Osteocyte (in vitro differentiated cells): ENCODE data around the gene EXTL1. TPM values are rescaled to one million over a fixed set of nuclear protein-coding genes. Genes with fewer than 3 reads are reported as not detected.

Experiments
- DNase-seq: peaks from one replicate; pipeline ENCODE4 v3.0.0; 2021; ENCODE audit warnings: mixed read lengths; ENCODE audit not compliant: unreplicated experiment; ENCODE audit errors: extremely low spot score
- H3K27ac Mint-ChIP-seq: one replicate; pipeline ENCODE4 v1.8.0; 2021; ENCODE audit warnings: mild to moderate bottlenecking, mixed read lengths; ENCODE audit not compliant: unreplicated experiment
- H3K27me3 Mint-ChIP-seq: one replicate; pipeline ENCODE4 v1.8.0; 2021; ENCODE audit warnings: mixed read lengths; ENCODE audit not compliant: unreplicated experiment
- H3K36me3 Mint-ChIP-seq: one replicate; pipeline ENCODE4 v1.8.0; 2021; ENCODE audit warnings: mixed read lengths; ENCODE audit not compliant: unreplicated experiment
- H3K4me1 Mint-ChIP-seq: one replicate; pipeline ENCODE4 v1.8.0; 2021; ENCODE audit warnings: mixed read lengths; ENCODE audit not compliant: unreplicated experiment
- H3K4me3 Mint-ChIP-seq: one replicate; pipeline ENCODE4 v1.8.0; 2021; ENCODE audit warnings: mild to moderate bottlenecking, moderate library complexity, mixed read lengths; ENCODE audit not compliant: unreplicated experiment
- H3K9me3 Mint-ChIP-seq: one replicate; pipeline ENCODE4 v1.8.0; 2021; ENCODE audit warnings: mixed read lengths; ENCODE audit not compliant: unreplicated experiment
- total RNA-seq: library from RNA; stranded (reverse); gene quantifications from 2 replicates; pipeline ENCODE4 v1.2.1, GENCODE V29; 2021
- TF ChIP-seq, protein P1 (sequence below): fragments of 200-600 bp; sonication (generic); IDR thresholded peaks from 2 replicates; pipeline ENCODE4 v1.5.0; 2021; ENCODE audit warnings: antibody characterized with exemption, mild to moderate bottlenecking, moderate library complexity

Gene EXTL1
- total RNA-seq, 1 donor from 2014 or later: 0.30 TPM

DNA sequence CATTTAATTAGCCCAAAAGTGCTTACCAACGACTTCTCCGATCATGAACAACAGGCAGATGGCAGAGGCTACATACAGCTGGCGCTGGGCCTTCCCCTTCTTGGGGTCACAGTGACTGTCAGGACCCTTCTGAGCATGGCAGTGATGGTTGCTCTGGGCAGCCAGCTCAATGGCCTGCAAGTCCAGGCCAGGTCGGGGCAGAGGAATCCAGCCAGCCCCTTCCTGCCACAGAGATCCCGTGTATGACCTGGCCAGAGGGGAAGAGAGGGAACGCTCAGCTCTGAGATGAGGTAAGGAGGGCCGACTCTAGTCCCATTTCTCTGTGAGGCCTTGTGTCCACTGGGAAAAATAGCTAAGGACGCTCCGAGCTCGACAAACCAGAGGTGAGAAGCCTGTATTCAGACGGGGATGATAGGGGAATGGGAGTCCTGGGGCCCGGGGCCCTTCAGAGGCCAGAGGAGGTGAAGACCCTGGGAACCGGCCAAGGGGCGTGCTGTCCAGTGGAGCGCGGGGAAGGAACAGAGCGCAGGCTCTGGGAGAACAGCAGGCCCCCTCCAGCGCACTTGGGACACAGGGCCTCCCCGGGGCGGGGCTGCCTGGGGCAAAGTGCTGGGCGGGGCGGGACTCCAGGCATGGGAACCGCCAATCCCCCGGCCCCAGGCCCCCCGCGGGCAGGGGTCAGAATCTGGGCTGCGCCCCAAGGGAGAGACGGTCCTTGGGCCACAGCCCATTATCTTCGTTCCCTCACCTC lies 23.6 kb downstream of the EXTL1 start:
- Mint-ChIP-seq H3K9me3 (no peaks in the 10 kb centered on the region), H3K4me3 (no peak overlapping the region), H3K36me3 (no peaks in the 10 kb centered on the region), H3K4me1 (peaks cover 4% of the 10 kb centered on the region), H3K27me3 (peaks cover 64% of the 10 kb centered on the region), H3K27ac (no peak overlapping the region)
- TF ChIP-seq, protein P1, sequence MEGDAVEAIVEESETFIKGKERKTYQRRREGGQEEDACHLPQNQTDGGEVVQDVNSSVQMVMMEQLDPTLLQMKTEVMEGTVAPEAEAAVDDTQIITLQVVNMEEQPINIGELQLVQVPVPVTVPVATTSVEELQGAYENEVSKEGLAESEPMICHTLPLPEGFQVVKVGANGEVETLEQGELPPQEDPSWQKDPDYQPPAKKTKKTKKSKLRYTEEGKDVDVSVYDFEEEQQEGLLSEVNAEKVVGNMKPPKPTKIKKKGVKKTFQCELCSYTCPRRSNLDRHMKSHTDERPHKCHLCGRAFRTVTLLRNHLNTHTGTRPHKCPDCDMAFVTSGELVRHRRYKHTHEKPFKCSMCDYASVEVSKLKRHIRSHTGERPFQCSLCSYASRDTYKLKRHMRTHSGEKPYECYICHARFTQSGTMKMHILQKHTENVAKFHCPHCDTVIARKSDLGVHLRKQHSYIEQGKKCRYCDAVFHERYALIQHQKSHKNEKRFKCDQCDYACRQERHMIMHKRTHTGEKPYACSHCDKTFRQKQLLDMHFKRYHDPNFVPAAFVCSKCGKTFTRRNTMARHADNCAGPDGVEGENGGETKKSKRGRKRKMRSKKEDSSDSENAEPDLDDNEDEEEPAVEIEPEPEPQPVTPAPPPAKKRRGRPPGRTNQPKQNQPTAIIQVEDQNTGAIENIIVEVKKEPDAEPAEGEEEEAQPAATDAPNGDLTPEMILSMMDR: no peak
- no peak for DNase-seq

DNA sequence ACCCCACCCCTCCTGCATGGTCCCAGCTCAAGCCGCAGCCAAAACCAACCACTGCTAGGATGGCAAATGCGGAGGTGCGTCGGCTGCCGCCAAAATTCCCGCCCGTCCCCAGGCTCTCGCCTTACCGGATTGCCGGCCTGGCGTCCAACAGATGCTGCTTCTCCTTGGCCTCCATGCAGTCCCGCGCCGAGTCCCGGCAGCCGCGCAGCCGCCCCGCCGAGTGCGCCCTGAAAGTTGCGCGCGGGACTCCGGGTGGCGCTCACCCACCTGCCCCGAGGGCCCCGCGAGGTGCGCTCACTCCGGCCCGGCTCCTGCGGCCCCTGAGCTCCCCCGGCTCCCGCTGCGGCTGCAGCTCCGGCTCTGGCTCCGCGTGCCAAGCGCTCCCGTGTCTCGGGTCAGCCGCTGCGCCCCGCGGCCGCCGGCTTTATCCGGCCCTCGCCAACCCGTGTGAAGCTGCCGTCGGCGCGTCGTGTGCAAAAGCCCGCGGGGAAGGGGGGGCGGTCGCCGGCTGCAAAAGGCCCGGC lies 24.2 kb downstream of the EXTL1 start, which contains the start of gene SLC30A2:
SLC30A2 (minus strand) TSS at position 397 of the 524 bp plus-strand sequence; CDS start at position 175, 222 bp downstream.
- Mint-ChIP-seq H3K4me3 (no peak within 1 kb of the TSS), H3K9me3 (no peaks in the 10 kb centered on the region), H3K36me3 (no peaks in the 10 kb centered on the region), H3K4me1 (peaks cover 4% of the 10 kb centered on the region), H3K27me3 (peaks cover 70% of the 10 kb centered on the region), H3K27ac (no peak within 1 kb of the TSS)
- TF ChIP-seq, protein P1: no peak
- no peak for DNase-seq

DNA sequence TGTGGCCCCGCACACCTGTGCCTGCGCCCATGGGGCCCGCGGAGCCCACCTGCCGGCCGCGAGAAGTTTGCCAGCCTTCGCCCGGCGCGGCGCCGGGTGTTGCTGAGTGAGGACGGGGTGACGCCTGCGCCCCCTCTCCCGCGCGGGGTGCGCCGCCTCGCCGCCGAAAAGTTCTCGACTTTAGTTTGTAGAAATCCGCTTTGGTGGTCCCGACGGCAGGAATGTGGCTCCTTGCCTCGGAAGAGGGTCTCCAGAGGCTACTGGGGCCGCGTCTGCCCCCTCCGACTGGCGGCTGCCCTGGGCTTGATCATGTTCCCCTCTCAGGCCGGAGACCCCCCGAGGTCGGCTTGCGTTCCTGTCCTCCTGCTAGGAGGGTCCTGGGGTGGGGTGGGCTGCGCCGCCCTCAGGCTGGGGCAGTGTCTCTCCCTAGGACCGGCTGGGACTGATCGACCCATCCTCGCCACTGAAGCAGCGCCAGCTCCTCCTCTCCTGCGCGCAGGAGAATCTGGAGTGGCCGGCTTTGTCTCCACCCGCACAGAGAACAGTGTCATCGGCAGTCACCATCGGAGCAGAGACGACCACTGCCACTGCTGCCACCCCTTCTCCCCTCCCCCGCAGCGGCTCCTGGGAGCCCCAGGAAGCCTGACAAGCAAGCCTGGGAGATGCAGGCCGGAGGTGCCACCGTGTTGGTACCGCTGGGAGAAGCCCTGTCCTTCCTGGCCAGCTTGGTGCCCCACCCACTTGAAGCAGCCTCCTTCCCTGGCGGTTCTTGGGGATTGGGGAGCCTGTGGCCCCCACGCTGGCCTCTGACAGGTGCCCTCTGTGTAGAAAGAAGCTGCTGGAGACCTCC lies 24.9 kb downstream of the EXTL1 start:
- no peak for DNase-seq
- TF ChIP-seq, protein P1: no peak
- no peaks in the 10 kb centered on the region for H3K36me3 Mint-ChIP-seq
- no peaks in the 10 kb centered on the region for H3K9me3 Mint-ChIP-seq
- H3K4me1 Mint-ChIP-seq: peaks cover 4% of the 10 kb centered on the region
- peaks cover 76% of the 10 kb centered on the region for H3K27me3 Mint-ChIP-seq
- no peak overlapping the region for H3K4me3 Mint-ChIP-seq
- no peak overlapping the region for H3K27ac Mint-ChIP-seq

DNA sequence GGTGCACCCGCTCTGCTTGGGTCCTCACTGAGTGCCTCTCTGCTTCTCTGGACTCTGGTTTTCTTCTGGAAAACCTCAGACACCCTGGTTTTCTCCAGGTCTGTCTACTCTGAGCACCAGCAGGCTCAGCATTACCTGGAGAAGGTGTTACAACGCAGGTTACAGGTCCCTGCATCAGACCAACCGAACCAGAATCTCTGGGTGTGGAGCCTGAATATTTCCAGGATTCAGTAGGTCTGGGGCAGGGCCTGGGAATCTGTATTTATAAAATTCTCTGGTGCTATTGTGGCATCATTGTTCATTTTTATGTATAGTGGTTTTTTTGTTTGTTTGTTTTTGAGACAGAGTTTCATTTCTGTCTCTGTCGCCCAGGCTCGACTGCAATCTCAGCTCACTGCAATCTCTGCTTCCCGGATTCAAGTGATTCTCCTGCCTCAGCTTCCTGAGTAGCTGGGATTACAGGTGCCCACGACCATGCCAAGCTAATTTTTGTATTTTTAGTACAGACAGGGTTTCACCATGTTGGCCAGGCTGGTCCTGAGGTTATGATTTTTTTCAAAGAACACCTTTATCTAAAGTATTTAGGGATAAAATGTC lies 25.8 kb downstream of the EXTL1 start:
- no peak for DNase-seq
- no peaks in the 10 kb centered on the region for H3K9me3 Mint-ChIP-seq
- H3K36me3 Mint-ChIP-seq: no peaks in the 10 kb centered on the region
- H3K27ac Mint-ChIP-seq: no peak overlapping the region
- TF ChIP-seq, protein P1: no peak
- H3K27me3 Mint-ChIP-seq: peaks cover 80% of the 10 kb centered on the region
- no peak overlapping the region for H3K4me3 Mint-ChIP-seq
- peaks cover 4% of the 10 kb centered on the region for H3K4me1 Mint-ChIP-seq
